Stimulated activated CD8-positive, alpha-beta memory T cell treated with anti-CD3 and anti-CD28 coated beads, Interleukin-7, amount 100 ng/mL, for 4 hours (primary cell): ENCODE data around the gene PLET1.
"Not testable (repeated sequence)": the region's sequence is repeated elsewhere in the genome, so short reads cannot be mapped to it uniquely, and the experiment has no call there.

ENCODE experiments used
- DNase-seq, 2 donors: peaks; one replicate each; pipeline ENCODE4 v3.0.0-alpha.2; 2020; ENCODE audit warnings: low read depth in 2 of 2

The PLET1 gene

DNA sequence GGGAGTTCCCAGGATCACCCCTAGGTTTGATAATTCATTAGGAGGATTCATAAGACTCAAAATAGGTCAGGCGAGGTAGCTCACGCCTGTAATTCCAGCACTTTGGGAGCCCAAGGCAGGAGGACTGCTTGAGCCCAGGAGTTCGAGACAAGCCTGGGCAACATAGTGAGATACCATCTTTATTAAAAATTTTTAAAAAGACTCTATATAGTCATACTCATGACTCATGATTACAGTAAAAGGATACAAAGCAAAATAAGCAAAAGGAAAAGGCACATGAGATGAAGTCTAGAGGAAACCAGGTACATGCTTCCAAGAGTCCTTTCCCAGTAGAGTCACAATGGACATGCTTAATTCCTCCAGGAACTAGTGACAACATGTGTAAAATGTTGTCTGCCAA is 48.4 kb downstream of the PLET1 start:
- no peak for DNase-seq

DNA sequence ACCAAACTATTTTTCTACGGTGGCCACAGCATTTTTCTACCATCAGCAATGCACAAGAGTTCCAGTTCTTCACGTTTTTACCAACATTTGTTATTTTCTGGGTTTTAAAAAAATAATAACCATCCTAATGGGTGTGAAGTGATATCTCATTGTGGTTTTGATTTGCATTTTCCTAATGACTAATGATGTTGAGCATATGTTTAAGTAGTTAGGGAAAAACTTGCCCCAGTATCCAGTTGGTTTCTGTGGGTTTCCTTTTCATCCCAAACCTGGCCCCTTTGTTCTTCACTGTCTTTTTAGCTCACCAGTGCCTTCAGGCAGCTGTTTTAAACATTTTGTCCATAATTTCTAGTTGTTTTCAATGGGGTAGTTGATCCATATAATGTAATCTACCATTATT is 49.1 kb downstream of the PLET1 start:
- no peak for DNase-seq

DNA sequence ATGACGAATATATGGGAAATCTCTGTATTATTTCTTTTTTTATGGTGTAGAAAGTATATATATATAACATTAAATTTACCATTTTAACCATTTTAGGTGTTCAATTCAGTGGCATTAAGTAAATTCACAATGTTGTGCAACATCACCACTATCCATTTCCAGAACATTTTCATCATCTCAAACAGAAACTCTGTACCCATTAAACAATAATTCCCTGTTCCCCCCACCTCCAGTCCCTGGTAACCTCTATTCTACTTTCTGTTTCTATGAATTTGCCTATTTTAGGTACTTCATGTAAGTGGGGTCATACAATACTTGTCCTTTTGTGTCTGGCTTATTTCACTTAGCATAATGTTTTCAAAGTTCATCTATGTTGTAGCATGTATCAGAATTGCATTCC is 49.8 kb downstream of the PLET1 start:
- no peak for DNase-seq

DNA sequence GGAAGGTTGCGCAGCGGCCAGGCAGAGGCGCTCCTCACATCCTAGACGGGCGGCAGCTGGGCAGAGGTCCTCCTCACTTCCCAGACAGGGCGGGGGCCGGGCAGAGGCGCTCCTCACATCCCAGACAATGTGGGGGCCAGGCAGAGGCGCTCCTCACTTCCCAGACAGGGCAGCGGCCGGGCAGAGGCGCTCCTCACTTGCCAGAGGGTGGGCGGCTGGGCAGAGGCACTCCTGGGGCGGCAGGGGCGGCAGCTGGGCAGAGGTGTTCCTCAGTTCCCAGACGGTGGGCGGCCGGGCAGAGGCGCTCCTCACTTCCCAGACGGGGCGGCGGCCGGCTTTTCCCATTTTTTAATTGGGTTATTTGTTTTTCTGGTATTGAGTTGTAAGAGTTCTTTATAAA is 54.6 kb downstream of the PLET1 start:
- DNase-seq = no peak

DNA sequence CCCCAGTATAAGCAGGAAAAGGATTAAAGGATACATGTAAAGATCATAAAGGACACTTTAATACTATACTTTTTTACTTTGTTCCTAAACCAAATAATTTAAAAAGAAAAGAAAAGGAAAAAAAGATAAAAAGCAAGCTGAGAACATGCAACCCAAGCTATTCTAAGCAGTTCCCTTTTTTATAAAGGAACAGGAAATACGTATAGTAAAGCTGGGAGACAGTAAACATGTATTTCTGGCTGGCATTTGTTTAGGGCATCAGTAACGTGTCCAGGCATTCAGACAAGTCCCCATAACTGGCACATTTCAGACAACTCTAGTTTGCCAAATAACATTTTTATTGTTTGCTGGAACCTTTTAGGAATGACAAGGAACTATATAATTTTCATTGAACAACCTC is 60.4 kb downstream of the PLET1 start:
- no peak for DNase-seq

DNA sequence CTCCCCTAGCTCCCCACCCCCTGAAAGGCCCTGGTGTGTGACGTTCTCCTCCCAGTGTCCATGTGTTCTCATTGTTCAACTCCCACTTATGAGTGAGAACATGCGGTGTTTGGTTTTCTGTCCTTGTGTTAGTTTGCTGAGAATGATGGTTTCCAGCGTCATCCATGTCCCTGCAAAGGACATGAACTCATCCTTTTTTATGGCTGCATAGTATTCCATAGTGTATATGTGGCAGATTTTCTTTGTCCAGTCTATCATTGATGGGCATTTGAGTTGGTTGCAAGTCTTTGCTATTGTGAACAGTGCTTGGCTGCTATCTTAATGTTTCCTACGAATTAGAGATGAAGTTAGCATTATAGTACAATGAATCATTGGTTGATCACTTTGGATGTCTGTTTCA is 61.6 kb downstream of the PLET1 start:
- DNase-seq = not testable (repeated sequence)
